NOMO-1 treated with dmso at 0.1 percent for 144 hours (cell line): ENCODE results near the gene GLIS2.

Source experiments
- DNase-seq: peaks from one replicate; lab custom pipeline; 2025; ENCODE audit not compliant: unreplicated experiment; lab: John Stamatoyannopoulos, UW

GLIS2 gene

GRCh38 chr16:4315186-4316107 lies at the start of gene GLIS2:
GLIS2 (plus strand) TSS chr16:4316067; CDS start chr16:4332281, 16,214 bp downstream.
- no peak for DNase-seq

- no peak for DNase-seq
These were observed 49.5 kb upstream of the GLIS2 start for GRCh38 chr16:4266372-4266771.

GRCh38 chr16:4270091-4270490 lies 45.8 kb upstream of the GLIS2 start:
- DNase-seq: no peak

GRCh38 chr16:4270595-4270994 lies 45.3 kb upstream of the GLIS2 start:
- DNase-seq: no peak

GRCh38 chr16:4271176-4272113 lies 44.4 kb upstream of the GLIS2 start:
- peak; percentile 90 for DNase-seq

GRCh38 chr16:4272114-4272956 lies 43.5 kb upstream of the GLIS2 start:
- peak; percentile 31 for DNase-seq

GRCh38 chr16:4273858-4274311 lies 42.0 kb upstream of the GLIS2 start:
- peak; percentile 39 for DNase-seq

GRCh38 chr16:4275861-4276260 lies 40.0 kb upstream of the GLIS2 start:
- no peak for DNase-seq

- no peak for DNase-seq
These were observed 37.8 kb upstream of the GLIS2 start for GRCh38 chr16:4277987-4278513.

- DNase-seq: no peak
These were observed 35.2 kb upstream of the GLIS2 start for GRCh38 chr16:4280625-4281024.

- no peak for DNase-seq
These were observed 32.4 kb upstream of the GLIS2 start for GRCh38 chr16:4283441-4283840.

GRCh38 chr16:4283939-4284338 lies 31.9 kb upstream of the GLIS2 start:
- DNase-seq: no peak

- DNase-seq: no peak
These were observed 30.7 kb upstream of the GLIS2 start for GRCh38 chr16:4285167-4285566.

- peak; percentile 32 for DNase-seq
These were observed 27.5 kb upstream of the GLIS2 start for GRCh38 chr16:4288148-4288921.

GRCh38 chr16:4290236-4290830 lies 25.5 kb upstream of the GLIS2 start:
- no peak for DNase-seq

- no peak for DNase-seq
These were observed 24.2 kb upstream of the GLIS2 start for GRCh38 chr16:4291699-4292098.

GRCh38 chr16:4293181-4293716 lies 22.6 kb upstream of the GLIS2 start:
- no peak for DNase-seq

GRCh38 chr16:4293822-4294457 lies 21.9 kb upstream of the GLIS2 start:
- no peak for DNase-seq

- DNase-seq: no peak
These were observed 20.3 kb upstream of the GLIS2 start for GRCh38 chr16:4295581-4295980.
